GM12878 (cell line): Measurements from ENCODE around the gene RTEL1. TPM values are rescaled to one million over a fixed set of nuclear protein-coding genes. Genes with fewer than 3 reads are reported as not detected.

Experiments
- HDAC2 ChIP-seq: fragments of 200-600 bp; sonication (generic); IDR thresholded peaks from 2 replicates; pipeline ENCODE4 v1.6.1; 2017
- JUNB ChIP-seq: IDR thresholded peaks from 2 replicates; pipeline ENCODE4 v1.6.1; 2016; ENCODE audit warnings: antibody characterized with exemption, mild to moderate bottlenecking
- PAX5 ChIP-seq: IDR thresholded peaks from 2 replicates; pipeline ENCODE4 v1.6.1; 2011; ENCODE audit warnings: low read depth, low read length, borderline replicate concordance
- POLR2AphosphoS5 ChIP-seq: IDR thresholded peaks from 2 replicates; pipeline ENCODE4 v1.6.1; 2011; ENCODE audit warnings: mild to moderate bottlenecking, low read length, inconsistent platforms
- SRF ChIP-seq, 2 experiments: IDR thresholded peaks; 2 replicates each; pipeline ENCODE4 v1.6.1; 2011; ENCODE audit warnings: low read depth in 2 of 2, low read length in 2 of 2, mild to moderate bottlenecking in 1 of 2, moderate library complexity in 1 of 2
- YBX1 ChIP-seq: fragments of 450-650 bp; IDR thresholded peaks from 2 replicates; pipeline ENCODE4 v1.6.1; 2016; ENCODE audit warnings: antibody characterized with exemption
- ZNF24 ChIP-seq: fragments of 450-650 bp; IDR thresholded peaks from 2 replicates; pipeline ENCODE4 v1.6.1; 2017; ENCODE audit warnings: antibody characterized with exemption, mild to moderate bottlenecking
- polyA plus RNA-seq, 11 experiments: library from polyadenylated mRNA; depleted of rRNA in 4 of 11; unstranded in 6 of 11; stranded (reverse) in 5 of 11; fragments of >200 nt; fragmentation: Nextera tagmentation in 4 of 11; fragmentation: Illumina TruSeq in 1 of 11; extraction: Ambion mirVana in 4 of 11; extraction: Trizol in 1 of 11; gene quantifications; 1 replicate in 1 of 11; 2 replicates in 10 of 11; pipeline versions ENCODE4 v1.2.1 to v1.2.3, GENCODE V29; 2011 to 2016; ENCODE audit warnings: inconsistent platforms in 2 of 11, missing spikeins in 2 of 11, low read depth in 1 of 11
- total RNA-seq, 4 experiments: library from RNA; depleted of rRNA in 3 of 4; stranded (reverse); fragments of >200 nt in 3 of 4; fragmentation: Illumina TruSeq in 1 of 4; extraction: Trizol in 1 of 4; gene quantifications; 2 replicates each; pipeline versions ENCODE4 v1.2.1 to v1.2.3, GENCODE V29; 2013 to 2021
- TF ChIP-seq, protein P1 (sequence below): IDR thresholded peaks from 2 replicates; pipeline ENCODE4 v1.6.1; 2012; ENCODE audit warnings: improper control_type of control experiment, low read depth, low read length; ENCODE audit not compliant: insufficient replicate concordance
- TF ChIP-seq, protein P2 (sequence below): fragments of 450-650 bp; IDR thresholded peaks from 2 replicates; pipeline ENCODE4 v1.6.1; 2017; ENCODE audit warnings: mild to moderate bottlenecking, low read depth, inconsistent platforms; ENCODE audit not compliant: poor library complexity, severe bottlenecking
- TF ChIP-seq, protein P3 (sequence below): IDR thresholded peaks from 2 replicates; pipeline ENCODE4 v1.6.1; 2011; ENCODE audit warnings: mild to moderate bottlenecking, low read depth, low read length, moderate library complexity; ENCODE audit not compliant: insufficient replicate concordance
- TF ChIP-seq, protein P4 (sequence below): fragments of 450-650 bp; IDR thresholded peaks from 2 replicates; pipeline ENCODE4 v1.6.1; 2016; ENCODE audit warnings: mild to moderate bottlenecking

Gene RTEL1
- total and polyA plus RNA-seq, 10 of the 15 experiments (the other 5 are each of a cell fraction or from before 2014, with no cell fraction given): 0.40 to 37.2 (median 15.6) TPM; not detected in 1

DNA sequence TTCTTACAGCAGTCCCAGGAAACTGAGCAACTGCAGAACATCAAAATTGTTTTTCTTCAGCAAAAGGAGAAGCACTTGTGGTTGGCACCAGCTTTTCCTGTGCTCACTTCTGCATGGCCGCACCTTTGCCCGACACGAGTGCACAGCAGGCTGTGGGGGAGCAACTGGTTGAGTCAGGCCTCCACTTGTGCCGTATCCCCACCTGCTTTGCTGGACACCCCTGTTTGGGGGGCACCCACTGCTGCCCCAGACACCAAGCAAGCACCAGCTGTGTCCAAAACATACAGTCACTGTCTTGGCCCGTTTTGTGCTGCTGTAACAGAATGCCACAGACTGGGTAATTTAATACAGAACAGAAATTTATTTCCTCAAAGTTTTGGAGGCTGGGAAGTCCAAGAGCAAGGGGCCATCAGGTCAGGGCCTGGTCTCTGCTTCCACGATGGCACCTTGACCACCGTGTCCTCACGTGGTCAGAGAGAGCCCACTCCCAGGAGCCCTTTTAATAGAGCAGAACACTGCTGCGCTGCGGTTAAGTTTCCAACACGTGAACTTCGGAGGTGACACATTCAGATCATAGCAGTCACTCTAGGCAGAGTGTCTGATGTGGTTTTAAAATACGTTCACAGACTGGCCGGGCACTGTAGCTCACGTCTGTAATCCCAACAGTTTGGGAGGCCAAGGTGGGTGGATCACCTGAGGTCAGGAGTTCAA is 22.5 kb upstream of the RTEL1 start (continued):
- TF ChIP-seq, protein P1, sequence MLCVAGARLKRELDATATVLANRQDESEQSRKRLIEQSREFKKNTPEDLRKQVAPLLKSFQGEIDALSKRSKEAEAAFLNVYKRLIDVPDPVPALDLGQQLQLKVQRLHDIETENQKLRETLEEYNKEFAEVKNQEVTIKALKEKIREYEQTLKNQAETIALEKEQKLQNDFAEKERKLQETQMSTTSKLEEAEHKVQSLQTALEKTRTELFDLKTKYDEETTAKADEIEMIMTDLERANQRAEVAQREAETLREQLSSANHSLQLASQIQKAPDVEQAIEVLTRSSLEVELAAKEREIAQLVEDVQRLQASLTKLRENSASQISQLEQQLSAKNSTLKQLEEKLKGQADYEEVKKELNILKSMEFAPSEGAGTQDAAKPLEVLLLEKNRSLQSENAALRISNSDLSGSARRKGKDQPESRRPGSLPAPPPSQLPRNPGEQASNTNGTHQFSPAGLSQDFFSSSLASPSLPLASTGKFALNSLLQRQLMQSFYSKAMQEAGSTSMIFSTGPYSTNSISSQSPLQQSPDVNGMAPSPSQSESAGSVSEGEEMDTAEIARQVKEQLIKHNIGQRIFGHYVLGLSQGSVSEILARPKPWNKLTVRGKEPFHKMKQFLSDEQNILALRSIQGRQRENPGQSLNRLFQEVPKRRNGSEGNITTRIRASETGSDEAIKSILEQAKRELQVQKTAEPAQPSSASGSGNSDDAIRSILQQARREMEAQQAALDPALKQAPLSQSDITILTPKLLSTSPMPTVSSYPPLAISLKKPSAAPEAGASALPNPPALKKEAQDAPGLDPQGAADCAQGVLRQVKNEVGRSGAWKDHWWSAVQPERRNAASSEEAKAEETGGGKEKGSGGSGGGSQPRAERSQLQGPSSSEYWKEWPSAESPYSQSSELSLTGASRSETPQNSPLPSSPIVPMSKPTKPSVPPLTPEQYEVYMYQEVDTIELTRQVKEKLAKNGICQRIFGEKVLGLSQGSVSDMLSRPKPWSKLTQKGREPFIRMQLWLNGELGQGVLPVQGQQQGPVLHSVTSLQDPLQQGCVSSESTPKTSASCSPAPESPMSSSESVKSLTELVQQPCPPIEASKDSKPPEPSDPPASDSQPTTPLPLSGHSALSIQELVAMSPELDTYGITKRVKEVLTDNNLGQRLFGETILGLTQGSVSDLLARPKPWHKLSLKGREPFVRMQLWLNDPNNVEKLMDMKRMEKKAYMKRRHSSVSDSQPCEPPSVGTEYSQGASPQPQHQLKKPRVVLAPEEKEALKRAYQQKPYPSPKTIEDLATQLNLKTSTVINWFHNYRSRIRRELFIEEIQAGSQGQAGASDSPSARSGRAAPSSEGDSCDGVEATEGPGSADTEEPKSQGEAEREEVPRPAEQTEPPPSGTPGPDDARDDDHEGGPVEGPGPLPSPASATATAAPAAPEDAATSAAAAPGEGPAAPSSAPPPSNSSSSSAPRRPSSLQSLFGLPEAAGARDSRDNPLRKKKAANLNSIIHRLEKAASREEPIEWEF: no peak
- TF ChIP-seq JUNB: no peak
- TF ChIP-seq, protein P2, sequence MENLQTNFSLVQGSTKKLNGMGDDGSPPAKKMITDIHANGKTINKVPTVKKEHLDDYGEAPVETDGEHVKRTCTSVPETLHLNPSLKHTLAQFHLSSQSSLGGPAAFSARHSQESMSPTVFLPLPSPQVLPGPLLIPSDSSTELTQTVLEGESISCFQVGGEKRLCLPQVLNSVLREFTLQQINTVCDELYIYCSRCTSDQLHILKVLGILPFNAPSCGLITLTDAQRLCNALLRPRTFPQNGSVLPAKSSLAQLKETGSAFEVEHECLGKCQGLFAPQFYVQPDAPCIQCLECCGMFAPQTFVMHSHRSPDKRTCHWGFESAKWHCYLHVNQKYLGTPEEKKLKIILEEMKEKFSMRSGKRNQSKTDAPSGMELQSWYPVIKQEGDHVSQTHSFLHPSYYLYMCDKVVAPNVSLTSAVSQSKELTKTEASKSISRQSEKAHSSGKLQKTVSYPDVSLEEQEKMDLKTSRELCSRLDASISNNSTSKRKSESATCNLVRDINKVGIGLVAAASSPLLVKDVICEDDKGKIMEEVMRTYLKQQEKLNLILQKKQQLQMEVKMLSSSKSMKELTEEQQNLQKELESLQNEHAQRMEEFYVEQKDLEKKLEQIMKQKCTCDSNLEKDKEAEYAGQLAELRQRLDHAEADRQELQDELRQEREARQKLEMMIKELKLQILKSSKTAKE: peak; percentile 98
- TF ChIP-seq ZNF24: no peak
- no peak for TF ChIP-seq HDAC2
- TF ChIP-seq, protein P3, sequence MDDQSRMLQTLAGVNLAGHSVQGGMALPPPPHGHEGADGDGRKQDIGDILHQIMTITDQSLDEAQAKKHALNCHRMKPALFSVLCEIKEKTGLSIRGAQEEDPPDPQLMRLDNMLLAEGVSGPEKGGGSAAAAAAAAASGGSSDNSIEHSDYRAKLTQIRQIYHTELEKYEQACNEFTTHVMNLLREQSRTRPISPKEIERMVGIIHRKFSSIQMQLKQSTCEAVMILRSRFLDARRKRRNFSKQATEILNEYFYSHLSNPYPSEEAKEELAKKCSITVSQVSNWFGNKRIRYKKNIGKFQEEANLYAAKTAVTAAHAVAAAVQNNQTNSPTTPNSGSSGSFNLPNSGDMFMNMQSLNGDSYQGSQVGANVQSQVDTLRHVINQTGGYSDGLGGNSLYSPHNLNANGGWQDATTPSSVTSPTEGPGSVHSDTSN: peak; percentile 57
- TF ChIP-seq PAX5: no peak
- TF ChIP-seq, protein P4, sequence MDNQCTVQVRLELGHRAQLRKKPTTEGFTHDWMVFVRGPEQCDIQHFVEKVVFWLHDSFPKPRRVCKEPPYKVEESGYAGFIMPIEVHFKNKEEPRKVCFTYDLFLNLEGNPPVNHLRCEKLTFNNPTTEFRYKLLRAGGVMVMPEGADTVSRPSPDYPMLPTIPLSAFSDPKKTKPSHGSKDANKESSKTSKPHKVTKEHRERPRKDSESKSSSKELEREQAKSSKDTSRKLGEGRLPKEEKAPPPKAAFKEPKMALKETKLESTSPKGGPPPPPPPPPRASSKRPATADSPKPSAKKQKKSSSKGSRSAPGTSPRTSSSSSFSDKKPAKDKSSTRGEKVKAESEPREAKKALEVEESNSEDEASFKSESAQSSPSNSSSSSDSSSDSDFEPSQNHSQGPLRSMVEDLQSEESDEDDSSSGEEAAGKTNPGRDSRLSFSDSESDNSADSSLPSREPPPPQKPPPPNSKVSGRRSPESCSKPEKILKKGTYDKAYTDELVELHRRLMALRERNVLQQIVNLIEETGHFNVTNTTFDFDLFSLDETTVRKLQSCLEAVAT: peak; percentile 89
- TF ChIP-seq YBX1: no peak
- TF ChIP-seq SRF (IDR thresholded peaks at IDR 0.05; ENCODE audit: low read depth in 2 of 2, low read length in 2 of 2): no peak
- no peak for TF ChIP-seq POLR2AphosphoS5
